ENCODE data around the gene OR10G2. TPM values are rescaled to one million over a fixed set of nuclear protein-coding genes. Genes with fewer than 3 reads are reported as not detected.

Gene OR10G2, protein sequence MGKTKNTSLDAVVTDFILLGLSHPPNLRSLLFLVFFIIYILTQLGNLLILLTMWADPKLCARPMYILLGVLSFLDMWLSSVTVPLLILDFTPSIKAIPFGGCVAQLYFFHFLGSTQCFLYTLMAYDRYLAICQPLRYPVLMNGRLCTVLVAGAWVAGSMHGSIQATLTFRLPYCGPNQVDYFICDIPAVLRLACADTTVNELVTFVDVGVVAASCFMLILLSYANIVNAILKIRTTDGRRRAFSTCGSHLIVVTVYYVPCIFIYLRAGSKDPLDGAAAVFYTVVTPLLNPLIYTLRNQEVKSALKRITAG
- not detected in 5 replicates for total RNA-seq (2022; extraction: Qiagen RNA extraction; ENCODE audit: low read depth)

DNA sequence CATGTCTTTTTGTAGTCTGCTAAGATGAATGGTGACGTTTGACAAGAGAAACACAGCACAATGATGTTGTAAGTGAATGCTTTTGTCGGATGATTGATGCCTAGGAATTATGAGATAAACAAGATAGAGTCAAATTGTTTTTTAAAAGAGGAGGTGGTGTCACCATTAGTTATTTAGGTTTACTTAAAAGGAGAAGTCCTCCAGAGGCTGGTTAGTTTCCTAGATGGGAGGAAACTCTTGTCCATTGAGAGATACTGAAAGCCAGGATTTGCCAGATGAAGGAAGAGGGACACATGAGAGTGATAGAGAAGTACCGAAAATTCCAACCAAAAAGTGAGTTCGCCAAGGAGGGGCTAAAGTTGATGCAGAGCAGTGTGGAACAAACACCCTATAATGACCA is at the start of gene OR10G2:
TSS of gene OR10G2 (minus strand) at position 101 of the 400 bp plus-strand sequence. CDS start at position 3, 98 bp downstream.

DNA sequence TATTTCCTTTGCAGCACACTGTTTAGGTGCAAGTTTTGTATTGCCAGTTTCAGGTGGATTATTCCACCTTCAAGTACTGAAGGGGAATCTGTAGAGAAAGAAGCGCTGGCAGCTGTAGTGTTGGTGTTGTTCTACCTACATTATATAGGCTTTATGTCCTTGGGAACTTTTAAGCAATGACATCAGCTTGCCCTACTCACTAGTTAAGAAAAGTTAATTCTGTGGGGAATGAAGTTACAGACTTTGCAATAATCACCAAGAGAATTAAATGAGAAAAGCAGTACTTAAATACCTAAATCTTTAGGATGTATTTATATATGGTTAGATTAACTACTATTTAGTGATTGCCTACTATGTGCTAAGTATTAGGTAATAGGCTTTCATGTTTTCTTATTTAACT is 39.0 kb upstream of the OR10G2 start, which contains the start of gene OR4E1:
TSS of gene OR4E1 (minus strand) at position 101 of the 400 bp plus-strand sequence. CDS start 2,883 bp downstream, outside the sequence.

DNA sequence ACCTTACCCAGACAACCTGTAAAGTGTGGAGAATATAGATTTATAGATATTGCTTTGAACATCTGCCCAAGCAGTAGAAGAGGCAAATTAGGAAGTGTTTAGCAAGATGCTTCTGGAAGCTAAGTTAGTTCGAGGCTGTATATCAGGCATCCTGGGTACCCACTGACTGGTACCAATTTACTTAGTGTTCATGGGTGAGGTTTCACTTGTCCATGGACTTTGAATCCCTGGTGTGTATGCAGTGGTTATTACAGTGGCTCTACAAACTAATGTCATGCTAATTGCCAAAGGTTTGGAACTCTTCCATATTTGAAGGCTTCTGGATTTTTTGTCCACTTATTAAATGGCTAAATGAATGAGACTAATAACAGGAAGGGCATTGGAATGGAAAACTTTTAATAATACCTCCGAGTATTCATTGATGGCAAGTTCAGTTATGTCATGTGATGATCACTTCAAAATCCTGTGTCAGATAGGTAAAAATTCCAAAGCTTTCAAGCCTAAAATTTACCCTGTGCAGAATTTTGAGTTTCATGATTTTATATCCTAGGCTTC is 18.7 kb upstream of the OR10G2 start, which contains the start of gene OR4E2:
TSS of gene OR4E2 (plus strand) at position 505 of the 555 bp plus-strand sequence. CDS start 11,248 bp downstream, outside the sequence.

Other genes starting within 250 kb of the OR10G2 start
- 38.6 to 42.7 TPM (median 40.3 TPM) in 5 replicates for gene CHD8, start 178.8 kb downstream of the OR10G2 start, total RNA-seq (2022; extraction: Qiagen RNA extraction; ENCODE audit: low read depth)
- gene RAB2B, start 158.0 kb downstream of the OR10G2 start, total RNA-seq (2022; extraction: Qiagen RNA extraction; ENCODE audit: low read depth) = 10.8 to 15.1 TPM (median 12.6 TPM) in 5 replicates
- gene TOX4, start 157.7 kb downstream of the OR10G2 start, total RNA-seq (2022; extraction: Qiagen RNA extraction; ENCODE audit: low read depth) = 50.9 to 71.2 TPM (median 66.9 TPM) in 5 replicates
- gene METTL3, start 123.6 kb downstream of the OR10G2 start, total RNA-seq (2022; extraction: Qiagen RNA extraction; ENCODE audit: low read depth) = 41.6 to 49.0 TPM (median 47.9 TPM) in 5 replicates
- 0.73 to 1.3 TPM (median 0.85 TPM) in 5 replicates for gene SALL2, start 108.6 kb downstream of the OR10G2 start, total RNA-seq (2022; extraction: Qiagen RNA extraction; ENCODE audit: low read depth)
- gene OR10G3, start 54.9 kb downstream of the OR10G2 start, total RNA-seq (2022; extraction: Qiagen RNA extraction; ENCODE audit: low read depth) = not detected in 5 replicates
- gene OR4E2, start 18.9 kb upstream of the OR10G2 start, total RNA-seq (2022; extraction: Qiagen RNA extraction; ENCODE audit: low read depth) = not detected in 5 replicates
- gene OR4E1, start 38.9 kb upstream of the OR10G2 start, total RNA-seq (2022; extraction: Qiagen RNA extraction; ENCODE audit: low read depth) = not detected in 5 replicates